GM10847 (cell line): Measurements from ENCODE around the gene LRBA.

Source experiments
- POLR2A ChIP-seq: IDR thresholded peaks from 2 replicates; pipeline ENCODE4 v1.6.1; 2011; ENCODE audit not compliant: insufficient read length; ENCODE audit errors: extremely low read depth

The LRBA gene

DNA sequence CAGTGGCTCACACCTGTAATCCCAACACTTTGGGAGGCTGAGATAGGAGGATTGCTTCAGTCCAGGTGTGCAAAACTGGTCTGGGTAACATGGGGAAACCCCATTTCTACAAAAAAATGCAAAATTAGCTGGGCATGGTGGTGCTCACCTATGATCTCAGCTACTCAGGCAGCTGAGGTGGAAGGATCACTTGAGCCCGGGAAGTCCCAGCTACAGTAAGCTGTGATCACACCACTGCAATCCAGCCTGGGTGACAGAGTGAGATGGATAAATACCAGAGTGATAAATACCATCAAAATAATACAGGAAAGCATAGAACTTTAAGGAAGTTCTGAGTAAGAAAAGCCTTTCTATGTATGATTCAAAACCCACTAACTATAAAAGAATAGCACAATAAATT lies 52.8 kb downstream of the LRBA start:
- no peak for TF ChIP-seq POLR2A

DNA sequence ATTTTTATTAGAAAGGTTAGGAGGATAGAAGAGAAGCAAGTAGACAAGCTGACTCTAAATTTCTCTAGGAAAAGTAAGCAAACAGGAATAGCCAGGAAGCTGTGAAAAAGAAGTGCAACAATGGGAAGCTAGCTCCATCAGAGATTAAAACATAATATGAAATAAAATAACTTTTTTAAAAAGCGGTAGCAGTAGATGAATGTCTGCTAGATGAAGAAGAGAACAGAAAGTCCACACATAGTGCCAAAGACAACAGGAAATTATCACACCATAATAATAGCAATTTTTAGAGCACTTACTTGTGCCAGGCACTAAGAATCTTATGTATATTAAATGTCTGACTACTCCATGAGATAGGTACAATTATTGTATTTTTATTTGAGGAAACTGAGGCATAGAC lies 53.5 kb downstream of the LRBA start:
- no peak for TF ChIP-seq POLR2A

- no peak for TF ChIP-seq POLR2A
Observed at GRCh38 chr4:150960818-150961217, 54.3 kb downstream of the LRBA start.

DNA sequence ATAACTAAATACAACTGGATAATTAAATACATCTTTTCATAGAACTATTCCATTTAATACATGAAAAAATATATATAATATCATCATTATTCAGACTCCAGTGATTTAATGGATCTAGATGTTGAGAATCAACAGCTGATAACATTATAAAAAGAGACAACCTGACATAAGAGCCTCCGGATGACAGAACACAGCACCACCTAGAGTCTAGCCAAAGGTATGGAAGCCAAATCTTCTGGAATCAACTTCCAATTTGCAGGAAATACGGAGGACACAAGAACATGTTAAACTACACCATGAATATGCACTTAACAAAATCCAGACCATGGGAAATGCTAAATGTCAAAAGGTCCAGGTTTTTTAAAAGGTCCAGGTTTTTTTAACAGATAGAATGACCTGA lies 55.0 kb downstream of the LRBA start:
- no peak for TF ChIP-seq POLR2A

GRCh38 chr4:150952167-150952845 lies 62.8 kb downstream of the LRBA start:
- no peak for TF ChIP-seq POLR2A

GRCh38 chr4:150950657-150951288 lies 64.3 kb downstream of the LRBA start:
- no peak for TF ChIP-seq POLR2A

GRCh38 chr4:150949943-150950342 lies 65.1 kb downstream of the LRBA start:
- no peak for TF ChIP-seq POLR2A

GRCh38 chr4:150949342-150949741 lies 65.7 kb downstream of the LRBA start:
- TF ChIP-seq POLR2A = no peak

DNA sequence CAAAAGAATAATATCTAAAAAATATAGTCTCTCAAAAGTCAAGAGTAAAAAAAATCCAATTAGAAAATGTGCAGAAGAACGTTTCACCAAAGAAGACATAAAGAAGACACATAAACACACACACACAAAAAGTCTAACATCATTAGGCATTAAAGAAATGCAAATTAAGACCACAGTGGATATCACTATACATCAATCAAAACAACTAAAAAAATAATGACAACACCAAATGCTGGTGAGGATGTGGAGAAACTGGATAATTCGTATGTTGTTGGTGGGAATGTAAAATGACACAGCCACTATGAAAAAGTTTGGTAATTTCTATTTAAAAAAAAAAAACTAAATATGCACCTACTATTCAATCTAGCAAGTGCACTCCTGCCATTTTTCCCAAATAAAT lies 66.4 kb downstream of the LRBA start:
- no peak for TF ChIP-seq POLR2A

DNA sequence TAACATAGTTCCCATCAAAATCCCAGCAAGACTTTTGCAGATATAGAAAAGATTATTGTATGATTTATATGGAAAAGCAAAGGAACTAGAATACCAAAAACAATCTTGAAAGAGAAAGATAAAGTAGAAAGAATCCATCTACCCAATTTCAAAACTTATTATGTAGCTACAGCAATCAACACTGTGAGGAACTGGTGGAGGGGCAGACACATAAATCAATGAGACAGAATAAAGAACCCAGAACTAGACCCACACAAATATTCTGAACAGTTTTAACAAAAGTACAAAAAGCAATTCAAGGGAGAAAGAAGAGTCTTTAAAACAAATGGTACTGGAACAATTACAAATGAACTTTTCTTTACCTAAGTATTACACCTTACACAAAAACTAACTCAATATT lies 67.0 kb downstream of the LRBA start:
- TF ChIP-seq POLR2A = no peak

DNA sequence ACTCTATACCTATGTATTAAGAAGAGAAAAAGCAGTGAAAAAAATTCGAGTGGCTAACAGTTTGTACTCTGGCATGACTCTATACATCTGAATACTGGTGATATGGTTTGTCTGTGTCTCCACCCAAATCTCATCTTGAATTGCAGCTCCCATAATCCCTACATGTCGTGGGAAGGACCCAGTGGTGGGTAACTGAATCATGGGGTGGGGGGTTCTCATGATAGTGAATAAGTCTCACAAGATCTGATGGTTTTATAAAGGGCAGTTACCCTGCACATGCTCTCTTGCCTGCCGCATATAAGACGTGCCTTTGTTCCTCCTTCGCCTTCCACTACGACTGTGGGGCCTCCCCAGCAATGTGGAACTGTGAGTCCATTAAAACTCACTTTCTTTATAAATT lies 70.4 kb downstream of the LRBA start:
- no peak for TF ChIP-seq POLR2A

- no peak for TF ChIP-seq POLR2A
Observed at GRCh38 chr4:150943818-150944217, 71.3 kb downstream of the LRBA start.

- no peak for TF ChIP-seq POLR2A
Observed at GRCh38 chr4:150943126-150943525, 72.0 kb downstream of the LRBA start.

DNA sequence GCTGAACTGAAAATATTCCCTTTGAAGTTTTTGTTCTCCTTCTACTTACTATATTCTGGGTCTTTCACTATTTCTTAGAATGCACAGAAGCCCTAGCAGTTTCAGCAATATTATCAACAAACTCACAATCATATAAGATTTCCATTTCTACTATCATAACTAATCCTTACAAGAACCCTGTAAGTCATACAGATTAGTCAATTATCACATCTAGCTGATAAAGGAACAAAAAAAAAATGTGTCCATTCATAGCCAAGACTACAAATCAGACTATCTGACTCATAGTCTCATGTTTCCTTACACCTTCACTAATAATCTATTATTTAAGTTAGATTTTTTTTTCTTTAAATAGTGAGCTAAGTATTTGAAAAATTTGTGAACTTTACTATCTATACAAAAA lies 72.5 kb downstream of the LRBA start:
- TF ChIP-seq POLR2A = no peak

DNA sequence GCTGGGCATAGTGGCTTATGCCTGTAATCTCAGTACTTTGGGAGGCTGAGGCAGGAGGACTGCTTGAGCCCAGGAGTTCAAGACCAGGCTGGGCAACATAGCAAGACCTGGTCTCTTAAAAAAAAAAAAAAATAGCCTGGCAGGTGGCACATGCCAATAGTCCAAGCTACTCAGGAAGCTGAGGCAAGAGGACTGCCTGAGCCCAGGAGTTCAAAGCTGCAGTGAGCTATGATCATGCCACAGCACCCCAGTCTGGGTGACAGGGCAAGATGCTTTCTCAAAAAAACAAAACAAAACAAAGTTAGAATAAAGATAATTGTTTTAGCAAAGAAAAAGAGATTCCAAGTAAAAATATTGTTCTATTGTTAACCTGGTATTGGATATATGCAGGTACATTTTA lies 75.0 kb downstream of the LRBA start:
- TF ChIP-seq POLR2A = no peak

DNA sequence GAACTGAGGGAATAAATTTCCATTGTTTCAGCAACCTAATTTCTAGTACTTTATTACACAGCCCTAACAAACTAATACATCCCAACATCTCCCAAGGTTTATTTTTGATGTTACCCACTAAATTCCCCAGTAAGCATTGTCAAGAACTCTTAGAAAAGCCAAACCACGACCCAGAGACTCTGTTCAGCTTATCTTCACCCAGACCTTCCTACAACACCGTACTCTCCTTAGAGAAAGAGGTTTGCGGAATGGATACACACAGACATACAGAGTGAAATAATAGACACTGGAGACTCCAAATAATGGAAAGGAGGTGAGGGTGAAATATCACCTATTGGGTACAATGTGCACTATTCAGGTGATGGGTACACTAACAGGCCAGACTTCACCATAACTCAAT lies 75.6 kb downstream of the LRBA start:
- no peak for TF ChIP-seq POLR2A
